H1 (cell line): ENCODE data around the gene CHCHD6.

Experiments
- EP300 ChIP-seq, 2 experiments: IDR thresholded peaks; 1 replicate in 1 of 2; 2 replicates in 1 of 2; pipeline ENCODE4 v1.6.1; 2011 to 2012; ENCODE audit warnings: low read depth in 2 of 2, low read length in 2 of 2, mild to moderate bottlenecking in 2 of 2, borderline replicate concordance in 1 of 2, inconsistent platforms in 1 of 2, moderate library complexity in 1 of 2
- MAX ChIP-seq: IDR thresholded peaks from 2 replicates; pipeline ENCODE4 v1.6.1; 2012; ENCODE audit warnings: inconsistent platforms
- POLR2A ChIP-seq, 2 experiments: IDR thresholded peaks; 1 replicate in 1 of 2; 2 replicates in 1 of 2; pipeline ENCODE4 v1.6.1; 2011; ENCODE audit warnings: low read depth in 2 of 2, low read length in 2 of 2, mild to moderate bottlenecking in 2 of 2; ENCODE audit errors: control extremely low read depth in 1 of 2

- TF ChIP-seq POLR2A (IDR thresholded peaks at IDR 0.05; ENCODE audit: control extremely low read depth in 1 of 2, low read depth in 2 of 2, low read length in 2 of 2): no peak
- TF ChIP-seq EP300 (IDR thresholded peaks at IDR 0.05; ENCODE audit: borderline replicate concordance in 1 of 2, low read depth in 2 of 2, low read length in 2 of 2): no peak
- TF ChIP-seq MAX: no peak
These were observed 107.5 kb downstream of the CHCHD6 start for GRCh38 chr3:126811530-126811929.
